ENCODE data around the gene FOXA1. TPM values are rescaled to one million over a fixed set of nuclear protein-coding genes. Genes with fewer than 3 reads are reported as not detected.

Gene FOXA1
- total RNA-seq, 4 donors from 2014 or later: not detected

DNA sequence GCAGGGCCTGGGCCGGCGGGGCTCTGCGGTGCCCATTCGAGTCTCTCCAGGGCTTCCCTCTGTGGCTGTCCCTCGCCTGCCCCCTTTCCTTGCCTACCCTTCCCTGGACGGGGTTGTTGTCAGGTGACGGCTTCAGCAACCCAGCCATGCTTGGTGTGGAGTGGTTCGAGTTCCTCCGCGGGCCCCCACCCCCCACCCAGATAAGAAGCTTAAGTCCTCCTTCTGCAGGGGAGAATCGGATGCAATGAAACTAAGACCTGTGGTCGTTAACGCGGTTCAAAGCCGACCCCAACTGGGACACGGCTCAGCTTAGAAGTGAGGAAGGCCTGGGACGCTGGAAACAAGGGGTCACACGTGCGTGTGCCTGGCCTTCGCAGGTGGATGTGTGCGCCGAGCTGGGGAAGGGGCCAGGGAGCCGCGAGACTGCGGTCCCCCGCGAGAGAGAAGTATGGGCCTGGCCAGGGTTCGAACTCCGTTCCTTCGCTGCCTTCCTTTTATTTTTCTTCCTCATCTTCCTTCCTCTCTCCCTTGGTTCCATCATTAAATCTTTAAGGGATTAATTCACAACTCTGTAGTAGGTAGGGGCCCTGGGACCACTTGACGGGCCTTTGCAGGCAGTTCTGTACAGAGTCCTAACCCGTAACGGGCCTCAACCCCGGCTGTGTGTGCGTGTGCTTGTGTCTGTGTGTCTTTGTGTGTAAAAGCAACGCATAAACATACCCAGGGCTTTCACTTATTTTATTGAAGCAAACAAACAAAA, 3.9 kb upstream of the FOXA1 start:
- H3K27ac ChIP-seq: no peak overlapping the region
- no peaks in the 10 kb centered on the region for H3K9me3 ChIP-seq
- no peaks in the 10 kb centered on the region for H3K36me3 ChIP-seq
- peaks cover 18 to 76% of the 10 kb centered on the region in 2 donors for H3K27me3 ChIP-seq
- intact Hi-C loops (cut with DNase I; ENCODE audit: low total_unique reads): no loop called here
- peaks cover 0 to 18% of the 10 kb centered on the region in 2 donors for H3K4me1 ChIP-seq
- no peak overlapping the region for H3K4me3 ChIP-seq
- TF ChIP-seq, protein P1, sequence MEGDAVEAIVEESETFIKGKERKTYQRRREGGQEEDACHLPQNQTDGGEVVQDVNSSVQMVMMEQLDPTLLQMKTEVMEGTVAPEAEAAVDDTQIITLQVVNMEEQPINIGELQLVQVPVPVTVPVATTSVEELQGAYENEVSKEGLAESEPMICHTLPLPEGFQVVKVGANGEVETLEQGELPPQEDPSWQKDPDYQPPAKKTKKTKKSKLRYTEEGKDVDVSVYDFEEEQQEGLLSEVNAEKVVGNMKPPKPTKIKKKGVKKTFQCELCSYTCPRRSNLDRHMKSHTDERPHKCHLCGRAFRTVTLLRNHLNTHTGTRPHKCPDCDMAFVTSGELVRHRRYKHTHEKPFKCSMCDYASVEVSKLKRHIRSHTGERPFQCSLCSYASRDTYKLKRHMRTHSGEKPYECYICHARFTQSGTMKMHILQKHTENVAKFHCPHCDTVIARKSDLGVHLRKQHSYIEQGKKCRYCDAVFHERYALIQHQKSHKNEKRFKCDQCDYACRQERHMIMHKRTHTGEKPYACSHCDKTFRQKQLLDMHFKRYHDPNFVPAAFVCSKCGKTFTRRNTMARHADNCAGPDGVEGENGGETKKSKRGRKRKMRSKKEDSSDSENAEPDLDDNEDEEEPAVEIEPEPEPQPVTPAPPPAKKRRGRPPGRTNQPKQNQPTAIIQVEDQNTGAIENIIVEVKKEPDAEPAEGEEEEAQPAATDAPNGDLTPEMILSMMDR (IDR thresholded peaks at IDR 0.05): no peak
- no peak for TF ChIP-seq POLR2A (IDR thresholded peaks at IDR 0.05)
- no peak for DNase-seq

DNA sequence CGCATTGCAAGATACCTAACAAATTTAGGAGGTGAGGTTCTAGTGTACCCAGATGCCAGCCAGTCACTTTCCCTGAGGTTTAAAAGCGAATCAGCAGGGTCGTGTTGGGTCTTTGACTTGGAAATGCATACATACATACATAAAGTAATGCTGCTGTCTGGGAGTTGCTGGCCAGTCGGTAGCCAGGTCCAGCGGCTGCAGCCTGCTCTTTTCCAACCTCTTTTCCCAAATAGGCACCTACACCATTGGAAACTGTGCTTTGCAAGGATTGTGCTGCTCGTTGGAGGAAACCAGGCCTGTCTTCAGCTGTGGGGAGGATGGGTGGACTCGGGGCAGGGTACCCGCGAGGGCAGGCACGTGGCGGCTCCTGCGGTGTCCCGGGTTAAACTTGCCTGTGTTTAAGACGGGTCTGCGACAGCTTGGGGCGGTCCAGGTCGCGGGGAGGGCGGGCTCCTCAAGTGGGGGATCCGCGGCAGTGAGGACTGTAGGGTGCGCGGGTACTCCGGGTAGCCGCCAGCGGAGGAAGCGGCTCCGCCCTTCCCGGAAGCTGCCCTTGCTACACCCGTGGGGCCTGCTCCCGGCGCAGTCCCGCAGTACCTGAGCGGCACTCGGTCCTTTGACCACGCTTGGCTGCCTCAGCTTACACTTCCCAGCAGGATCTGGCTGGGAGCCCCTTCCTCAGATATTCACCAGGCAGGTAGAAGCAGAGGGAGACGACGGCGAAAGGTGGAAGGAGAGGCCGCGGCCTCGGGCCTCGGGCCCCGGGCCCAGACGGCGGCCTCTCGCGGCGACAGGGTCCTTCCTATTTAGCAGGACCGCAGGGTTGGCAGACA, 3.1 kb upstream of the FOXA1 start:
- H3K4me3 ChIP-seq: no peak overlapping the region
- H3K27ac ChIP-seq: no peak overlapping the region
- intact Hi-C loops (cut with DNase I; ENCODE audit: low total_unique reads): no loop called here
- peaks cover 0 to 18% of the 10 kb centered on the region in 2 donors for H3K4me1 ChIP-seq
- H3K36me3 ChIP-seq: no peaks in the 10 kb centered on the region
- TF ChIP-seq POLR2A (IDR thresholded peaks at IDR 0.05): no peak
- TF ChIP-seq, protein P1 (IDR thresholded peaks at IDR 0.05): no peak
- H3K9me3 ChIP-seq: no peaks in the 10 kb centered on the region
- DNase-seq: no peak
- peaks cover 25 to 83% of the 10 kb centered on the region in 2 donors for H3K27me3 ChIP-seq

DNA sequence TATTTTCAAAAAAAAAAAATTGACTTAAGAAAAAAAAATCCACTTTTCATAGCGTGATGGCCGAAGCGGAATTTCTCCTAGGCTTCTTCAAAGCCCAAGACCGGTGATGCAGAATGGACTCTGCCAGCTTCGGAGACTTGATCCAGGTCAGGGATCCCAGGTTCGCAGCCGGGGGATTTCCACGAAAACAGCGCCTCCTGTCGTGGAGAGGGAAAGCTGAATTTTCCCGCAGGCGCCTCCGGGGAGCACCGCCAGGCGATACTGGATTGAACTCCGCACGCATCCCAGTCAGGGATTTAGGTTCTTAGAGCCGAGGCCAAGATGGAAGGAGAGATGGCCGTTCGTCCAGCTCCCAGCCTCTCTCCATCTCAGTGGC, 2.5 kb upstream of the FOXA1 start:
- Histone ChIP-seq H3K27ac (no peak overlapping the region), H3K27me3 (peaks cover 31 to 83% of the 10 kb centered on the region in 2 donors), H3K36me3 (no peaks in the 10 kb centered on the region), H3K4me3 (no peak overlapping the region), H3K4me1 (peaks cover 0 to 18% of the 10 kb centered on the region in 2 donors), H3K9me3 (no peaks in the 10 kb centered on the region)
- intact Hi-C loops (cut with DNase I; ENCODE audit: low total_unique reads): no loop called here
- no peak for DNase-seq
- TF ChIP-seq POLR2A (IDR thresholded peaks at IDR 0.05): no peak
- TF ChIP-seq, protein P1 (IDR thresholded peaks at IDR 0.05): no peak

DNA sequence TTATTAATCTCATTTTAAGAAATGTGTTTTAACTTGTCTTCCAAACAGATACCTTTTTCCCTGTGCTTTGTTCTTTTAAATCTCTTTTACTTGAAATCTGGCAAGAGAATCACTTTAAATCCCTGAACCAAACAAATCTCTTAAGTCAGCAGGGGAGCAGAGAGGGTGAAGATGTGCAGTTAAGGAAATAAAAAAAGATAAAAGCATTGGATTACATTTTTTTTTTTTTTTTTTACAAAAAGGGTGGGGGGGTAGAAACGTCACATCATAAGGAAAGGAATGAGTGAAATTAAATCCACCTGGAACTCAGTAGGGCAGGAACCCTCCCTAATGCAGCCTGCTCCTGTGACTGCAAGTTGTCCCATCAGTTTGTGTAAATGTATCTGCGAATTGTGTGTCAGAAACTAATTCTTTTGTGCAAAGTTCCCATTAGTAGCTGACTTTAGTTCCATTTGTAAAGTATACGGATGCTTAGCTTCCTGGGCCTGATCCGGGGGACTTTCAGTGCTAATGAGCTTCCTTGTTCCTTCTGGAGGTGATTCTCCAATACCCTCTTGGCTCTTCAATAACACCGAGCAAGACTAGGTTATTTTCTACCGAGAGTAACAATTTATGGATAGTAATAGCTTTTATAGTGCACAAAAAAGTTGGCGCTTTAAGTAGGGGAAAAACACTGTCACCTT, 1.9 kb upstream of the FOXA1 start:
- H3K4me3 ChIP-seq: no peak overlapping the region
- H3K36me3 ChIP-seq: no peaks in the 10 kb centered on the region
- intact Hi-C loops (cut with DNase I; ENCODE audit: low total_unique reads): no loop called here
- no peak for DNase-seq
- no peaks in the 10 kb centered on the region for H3K9me3 ChIP-seq
- H3K4me1 ChIP-seq: peaks cover 0 to 18% of the 10 kb centered on the region in 2 donors
- TF ChIP-seq, protein P1 (IDR thresholded peaks at IDR 0.05): no peak
- no peak for TF ChIP-seq POLR2A (IDR thresholded peaks at IDR 0.05)
- H3K27ac ChIP-seq: no peak overlapping the region
- H3K27me3 ChIP-seq: peaks cover 36 to 83% of the 10 kb centered on the region in 2 donors

Measured in uterus (tissue), 4 donors.